HT-29 (cell line): ENCODE measurements around the gene ZNF385D. TPM values are rescaled to one million over a fixed set of nuclear protein-coding genes. Genes with fewer than 3 reads are reported as not detected.
A peak's percentile ranks its signal among the peaks of the same experiment; 100 is the strongest.

Source experiments
- DNase-seq: peaks from one replicate; pipeline ENCODE4 v3.0.0-alpha.2; 2015; ENCODE audit warnings: low spot score
- total RNA-seq: library from RNA; depleted of rRNA; stranded (reverse); fragments of >200 nt; shearing (Covaris generic); gene quantifications from 2 replicates; pipeline ENCODE4 v1.2.3, GENCODE V29; 2014

Gene ZNF385D
- total RNA-seq, 1 experiment from 2014 or later, result not detected

- no peak for DNase-seq
These were observed 78.7 kb downstream of the ZNF385D start for GRCh38 chr3:21672303-21672702.

GRCh38 chr3:21670386-21670785, 80.6 kb downstream of the ZNF385D start:
- no peak for DNase-seq

GRCh38 chr3:21668012-21668411, 83.0 kb downstream of the ZNF385D start:
- DNase-seq, result no peak

- DNase-seq, result no peak
These were observed 85.4 kb downstream of the ZNF385D start for GRCh38 chr3:21665444-21666100.

- no peak for DNase-seq
These were observed 86.0 kb downstream of the ZNF385D start for GRCh38 chr3:21664996-21665395.

GRCh38 chr3:21662403-21662802, 88.6 kb downstream of the ZNF385D start:
- DNase-seq, result no peak

GRCh38 chr3:21654662-21655061, 96.3 kb downstream of the ZNF385D start:
- no peak for DNase-seq

- no peak for DNase-seq
These were observed 96.8 kb downstream of the ZNF385D start for GRCh38 chr3:21654241-21654640.

- DNase-seq, result no peak
These were observed 101.5 kb downstream of the ZNF385D start for GRCh38 chr3:21649519-21649918.

- no peak for DNase-seq
These were observed 103.0 kb downstream of the ZNF385D start for GRCh38 chr3:21647961-21648360.

- no peak for DNase-seq
These were observed 105.7 kb downstream of the ZNF385D start for GRCh38 chr3:21645121-21645897.

GRCh38 chr3:21644268-21644667, 106.7 kb downstream of the ZNF385D start:
- DNase-seq, result no peak

- DNase-seq, result no peak
These were observed 107.3 kb downstream of the ZNF385D start for GRCh38 chr3:21643752-21644151.

- DNase-seq, result no peak
These were observed 108.6 kb downstream of the ZNF385D start for GRCh38 chr3:21642433-21642832.

- no peak for DNase-seq
These were observed 109.1 kb downstream of the ZNF385D start for GRCh38 chr3:21641959-21642358.

- no peak for DNase-seq
These were observed 112.5 kb downstream of the ZNF385D start for GRCh38 chr3:21638488-21638887.

GRCh38 chr3:21634112-21634511, 116.9 kb downstream of the ZNF385D start:
- no peak for DNase-seq

GRCh38 chr3:21624524-21624923, 126.5 kb downstream of the ZNF385D start:
- no peak for DNase-seq

GRCh38 chr3:21621181-21621651, 129.8 kb downstream of the ZNF385D start:
- peak; percentile 63 for DNase-seq

- DNase-seq, result peak; percentile 59
These were observed 130.4 kb downstream of the ZNF385D start for GRCh38 chr3:21620511-21621155.

GRCh38 chr3:21618695-21619094, 132.3 kb downstream of the ZNF385D start:
- peak; percentile 24 for DNase-seq

GRCh38 chr3:21613372-21614070, 137.5 kb downstream of the ZNF385D start:
- DNase-seq, result no peak
